H1 (cell line): ENCODE measurements around the gene BCKDHA. TPM values are rescaled to one million over a fixed set of nuclear protein-coding genes. Genes with fewer than 3 reads are reported as not detected.

Source experiments
- CTCF ChIA-PET: fragments of 300-600 bp; sonication (Branson Sonifier 250); formaldehyde crosslinking; loops from one replicate; lab custom pipeline; 2021; ENCODE audit not compliant: partially characterized antibody; lab: Charles Lee
- POLR2A ChIA-PET: fragments of 300-600 bp; sonication (Branson Sonifier 250); formaldehyde crosslinking; loops from one replicate; lab custom pipeline; 2021; ENCODE audit warnings: inconsistent platforms; ENCODE audit not compliant: partially characterized antibody; lab: Charles Lee
- DNase-seq, 2 experiments: peaks; one replicate each; pipeline versions ENCODE4 v3.0.0 to v3.0.0-alpha.2; 2010 to 2022; ENCODE audit warnings: low spot score in 2 of 2, low read depth in 1 of 2, mixed read lengths in 1 of 2
- FAIRE-seq: peaks from 2 replicates; lab custom pipeline; 2011; peaks lifted over from hg19 to GRCh38; lab: Jason Lieb, UNC
- H2AFZ ChIP-seq: 2 replicates; pipeline ENCODE4 v1.8.1; 2012; ENCODE audit warnings: low read length, inconsistent platforms
- H2AK5ac ChIP-seq: 2 replicates; pipeline ENCODE4 v1.6.1; 2013; ENCODE audit warnings: low read depth, low read length
- H2BK120ac ChIP-seq: replicated peaks from 2 replicates; pipeline ENCODE3; 2013; ENCODE audit warnings: low read depth, low read length, inconsistent platforms
- H2BK12ac ChIP-seq: 2 replicates; pipeline ENCODE4 v1.6.1; 2013; ENCODE audit warnings: low read depth, low read length
- H2BK15ac ChIP-seq: 2 replicates; pipeline ENCODE4 v1.6.1; 2013; ENCODE audit warnings: low read length
- H2BK20ac ChIP-seq: 2 replicates; pipeline ENCODE4 v1.6.1; 2013; ENCODE audit warnings: low read length
- H2BK5ac ChIP-seq: 2 replicates; pipeline ENCODE4 v1.6.1; 2013; ENCODE audit warnings: low read depth, low read length
- H3K14ac ChIP-seq: 2 replicates; pipeline ENCODE4 v1.6.1; 2013; ENCODE audit warnings: inconsistent platforms; ENCODE audit not compliant: insufficient read length
- H3K18ac ChIP-seq: 2 replicates; pipeline ENCODE4 v1.6.1; 2013; ENCODE audit warnings: low read length; ENCODE audit errors: extremely low read depth
- H3K23ac ChIP-seq: 2 replicates; pipeline ENCODE4 v1.6.1; 2013; ENCODE audit warnings: inconsistent platforms; ENCODE audit not compliant: insufficient read length
- H3K23me2 ChIP-seq: 2 replicates; pipeline ENCODE4 v1.6.1; 2013; ENCODE audit warnings: low read depth, low read length
- H3K27ac ChIP-seq: 2 replicates; pipeline ENCODE4 v1.6.1; 2011; ENCODE audit warnings: low read depth, low read length, inconsistent platforms
- H3K27me3 ChIP-seq, 4 experiments: replicated peaks in 1 of 4; 1 replicate in 1 of 4; 2 replicates in 3 of 4; pipeline versions ENCODE4 v1.6.1 to v1.8.1; 2011 to 2013; ENCODE audit warnings: low read length in 3 of 4, mild to moderate bottlenecking in 3 of 4, inconsistent platforms in 2 of 4, mixed read lengths in 2 of 4, moderate library complexity in 1 of 4; ENCODE audit not compliant: control insufficient read depth in 3 of 4, insufficient read depth in 3 of 4; ENCODE audit errors: extremely low read depth in 1 of 4
- H3K36me3 ChIP-seq, 4 experiments: 2 replicates each; pipeline versions ENCODE4 v1.6.1 to v1.8.1; 2011 to 2013; ENCODE audit warnings: mild to moderate bottlenecking in 4 of 4, low read length in 3 of 4, moderate library complexity in 2 of 4, control low read depth in 1 of 4, inconsistent platforms in 1 of 4; ENCODE audit not compliant: insufficient read depth in 4 of 4, control insufficient read depth in 2 of 4
- H3K4ac ChIP-seq: replicated peaks from 2 replicates; pipeline ENCODE3; 2013; ENCODE audit warnings: low read length, low read depth, mixed read lengths, inconsistent platforms; ENCODE audit not compliant: insufficient read length
- H3K4me1 ChIP-seq, 4 experiments: replicated peaks in 1 of 4; 1 replicate in 1 of 4; 2 replicates in 3 of 4; pipeline versions ENCODE4 v1.6.1 to v1.8.1; 2011 to 2013; ENCODE audit warnings: low read length in 3 of 4, inconsistent platforms in 2 of 4, mixed read lengths in 1 of 4; ENCODE audit not compliant: insufficient read depth in 4 of 4, control insufficient read depth in 3 of 4
- H3K4me2 ChIP-seq, 2 experiments: 2 replicates each; pipeline versions ENCODE4 v1.6.1 to v1.8.1; 2011 to 2013; ENCODE audit warnings: low read depth in 2 of 2, low read length in 2 of 2, control low read depth in 1 of 2, inconsistent platforms in 1 of 2, mild to moderate bottlenecking in 1 of 2; ENCODE audit not compliant: insufficient read depth in 1 of 2
- H3K4me3 ChIP-seq, 4 experiments: fragments of 200-600, 300-600 bp in 1 of 4; sonication (generic), shearing (Covaris generic), sonication (Bioruptor Twin) in 1 of 4; 2 replicates each; pipeline versions ENCODE4 v1.5.1 to v1.8.1; 2011 to 2016; ENCODE audit warnings: low read length in 4 of 4, low read depth in 3 of 4, control low read depth in 2 of 4, inconsistent platforms in 2 of 4, mild to moderate bottlenecking in 2 of 4, mixed read lengths in 1 of 4, moderate library complexity in 1 of 4; ENCODE audit not compliant: insufficient read depth in 2 of 4; ENCODE audit errors: extremely low read depth in 1 of 4
- H3K56ac ChIP-seq: replicated peaks from 2 replicates; pipeline ENCODE3; 2013; ENCODE audit warnings: low read depth, mild to moderate bottlenecking, mixed read lengths, low read length, inconsistent platforms; ENCODE audit not compliant: insufficient read length
- H3K79me1 ChIP-seq: 2 replicates; pipeline ENCODE4 v1.6.1; 2013; ENCODE audit warnings: low read depth, low read length, control low read depth
- H3K79me2 ChIP-seq, 2 experiments: 2 replicates each; pipeline versions ENCODE4 v1.6.1 to v1.8.1; 2012 to 2013; ENCODE audit warnings: low read length in 2 of 2, mild to moderate bottlenecking in 2 of 2, inconsistent platforms in 1 of 2; ENCODE audit not compliant: insufficient read depth in 2 of 2, control insufficient read depth in 1 of 2
- H3K9ac ChIP-seq, 4 experiments: replicated peaks in 1 of 4; 1 replicate in 1 of 4; 2 replicates in 3 of 4; pipeline versions ENCODE4 v1.6.1 to v1.8.1; 2011 to 2013; ENCODE audit warnings: low read depth in 3 of 4, low read length in 3 of 4, control low read depth in 2 of 4, mild to moderate bottlenecking in 2 of 4, moderate library complexity in 2 of 4, inconsistent platforms in 1 of 4; ENCODE audit errors: extremely low read depth in 1 of 4
- H3K9me3 ChIP-seq, 2 experiments: 2 replicates each; pipeline versions ENCODE4 v1.6.1 to v1.8.1; 2012 to 2013; ENCODE audit warnings: mild to moderate bottlenecking in 2 of 2, moderate library complexity in 2 of 2, control low read depth in 1 of 2, inconsistent platforms in 1 of 2, low read depth in 1 of 2, low read length in 1 of 2, mixed read lengths in 1 of 2; ENCODE audit not compliant: insufficient read depth in 2 of 2
- H4K20me1 ChIP-seq, 2 experiments: replicated peaks in 1 of 2; 2 replicates each; pipeline versions ENCODE3 to v1.8.1; 2011 to 2013; ENCODE audit warnings: inconsistent platforms in 2 of 2, low read length in 2 of 2, mild to moderate bottlenecking in 1 of 2; ENCODE audit not compliant: insufficient read depth in 2 of 2, control insufficient read depth in 1 of 2
- H4K5ac ChIP-seq: 2 replicates; pipeline ENCODE4 v1.6.1; 2013; ENCODE audit warnings: low read length, low read depth, mixed read lengths, inconsistent platforms; ENCODE audit not compliant: insufficient read length
- H4K8ac ChIP-seq: 2 replicates; pipeline ENCODE4 v1.8.0; 2013; ENCODE audit warnings: mild to moderate bottlenecking, moderate library complexity, low read length, inconsistent platforms; ENCODE audit not compliant: insufficient read depth; ENCODE audit errors: extremely low read depth
- H4K91ac ChIP-seq: replicated peaks from 2 replicates; pipeline ENCODE3; 2013; ENCODE audit warnings: low read length, mixed read lengths, inconsistent platforms; ENCODE audit not compliant: insufficient read length
- POLR2AphosphoS5 ChIP-seq: IDR thresholded peaks from 2 replicates; pipeline ENCODE4 v1.6.1; 2011; ENCODE audit warnings: low read depth, low read length
- WGBS, 2 experiments: shearing (Covaris generic) in 1 of 2; methylation state at CpG; one replicate each; pipeline versions ENCODE4 v1.1.6 to v1.1.7; 2013 to 2015; ENCODE audit warnings: low lambda C conversion rate in 2 of 2, mixed read lengths in 2 of 2, inconsistent platforms in 1 of 2, low coverage in 1 of 2, missing lambda C conversion rate in 1 of 2; ENCODE audit not compliant: insufficient replicate concordance in 2 of 2, insufficient coverage in 1 of 2, insufficient read length in 1 of 2; ENCODE audit errors: extremely low coverage in 1 of 2, missing lambda C conversion rate in 1 of 2; 5-methylcytosine and 5-hydroxymethylcytosine counted together
- polyA plus RNA-seq, 7 experiments: library from polyadenylated mRNA; depleted of rRNA in 3 of 7; stranded (reverse) in 5 of 7; unstranded in 2 of 7; fragments of >200 nt in 5 of 7; fragments of 200-250 nt in 2 of 7; gene quantifications; 1 replicate in 5 of 7; 2 replicates in 1 of 7; 4 replicates in 1 of 7; pipeline versions ENCODE4 v1.2.1 to v1.2.3, GENCODE V29; 2011 to 2013; ENCODE audit warnings: missing spikeins in 2 of 7, mixed read lengths in 2 of 7
- total RNA-seq: library from RNA; stranded (reverse); fragmentation: NEBNext Ultra II Directional; extraction: Animal tissue kit (Norgen Biotek cat#: 25700); gene quantifications from 2 replicates; pipeline ENCODE4 v1.2.1, GENCODE V29; 2021

BCKDHA gene
- total and polyA plus RNA-seq, 2 of the 8 experiments (the other 6 are each of a cell fraction or from before 2014, with no cell fraction given), result 14.2 to 69.6 TPM

DNA sequence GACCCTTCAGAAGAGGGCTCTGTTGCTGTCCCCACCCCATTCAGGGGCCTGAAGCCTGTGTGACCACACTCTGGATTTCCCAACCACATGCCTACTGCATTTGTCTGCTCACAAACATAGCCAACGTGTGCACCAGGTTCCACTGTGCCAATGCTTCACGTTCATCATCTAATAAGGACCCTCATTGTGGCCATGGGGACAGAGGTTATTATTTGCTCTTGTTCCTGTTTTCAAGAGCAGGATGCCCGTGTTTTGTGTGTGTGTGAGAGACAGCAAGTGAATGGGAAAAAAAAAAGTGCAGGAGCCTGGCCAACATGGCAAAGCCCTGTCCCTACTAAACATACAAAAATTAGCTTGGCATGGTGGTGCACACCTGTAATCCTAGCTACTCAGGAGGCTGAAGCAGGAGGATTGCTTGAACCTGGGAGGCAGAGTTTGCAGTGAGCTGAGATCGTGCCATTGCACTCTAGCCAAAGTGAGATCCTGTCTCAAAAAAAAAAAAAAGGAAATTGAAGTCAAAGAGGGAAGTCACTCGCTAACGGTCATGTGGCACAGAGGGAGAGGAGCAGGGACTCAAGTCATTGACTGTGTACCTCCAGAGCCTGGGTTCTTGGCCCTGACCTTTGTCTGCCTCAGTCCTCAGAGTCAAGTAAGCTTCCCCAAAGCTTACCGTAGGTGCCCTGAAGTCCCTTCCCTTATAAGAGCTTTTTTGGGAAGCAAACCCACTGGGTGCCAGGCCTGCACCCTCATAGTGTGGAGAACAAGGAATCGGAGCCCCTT lies 22.7 kb downstream of the BCKDHA start:
- H4K20me1 ChIP-seq, result no peaks in the 10 kb centered on the region
- H3K23me2 ChIP-seq, result no peaks in the 10 kb centered on the region
- DNase-seq (no peak), FAIRE-seq (no peak)
- no peak overlapping the region for H2AFZ ChIP-seq
- no peak overlapping the region for H3K14ac ChIP-seq
- no peaks in the 10 kb centered on the region for H3K4me1 ChIP-seq
- no peak overlapping the region for H3K27ac ChIP-seq
- H3K56ac ChIP-seq, result no peak overlapping the region
- no peak overlapping the region for H4K91ac ChIP-seq
- CTCF ChIA-PET, result interaction anchor here (0.6 to 1.1 kb wide), 6 partner anchors 12 to 1026 kb away, joined by 3 to 10 read pairs (median 3); no protein-coding TSS in a partner anchor
- no peak overlapping the region; a peak in 2 of 7 replicates for H3K9ac ChIP-seq
- H4K8ac ChIP-seq, result no peak overlapping the region
- no peak for TF ChIP-seq POLR2AphosphoS5
- TF ChIP-seq, all 59 proteins: peak for 0
- no peak overlapping the region for H2BK12ac ChIP-seq
- H3K79me2 ChIP-seq, result no peaks in the 10 kb centered on the region
- peaks cover under 1 to 14% (median 3%) of the 10 kb centered on the region in 4 experiments; a peak in 6 of 8 replicates for H3K36me3 ChIP-seq
- no peak overlapping the region for H3K18ac ChIP-seq
- no peak overlapping the region for H3K23ac ChIP-seq
- no peak overlapping the region for H3K4ac ChIP-seq
- WGBS, 2 experiments, result 89% methylated on average over 8 of the region's 8 CpGs; no CpG with 5 or more reads in 1 of the 2 experiments
- no peaks in the 10 kb centered on the region for H3K9me3 ChIP-seq
- no peak overlapping the region for H2BK5ac ChIP-seq
- no peaks in the 10 kb centered on the region for H3K79me1 ChIP-seq
- H2BK15ac ChIP-seq, result no peak overlapping the region
- H2BK120ac ChIP-seq, result no peak overlapping the region
- POLR2A ChIA-PET, result interaction anchor here (0.6 to 2.8 kb wide), 5 partner anchors 11 to 712 kb away, joined by 3 to 9 read pairs (median 4); no protein-coding TSS in a partner anchor
- H3K4me2 ChIP-seq, result no peak overlapping the region
- no peaks in the 10 kb centered on the region for H3K27me3 ChIP-seq
- no peak overlapping the region for H2AK5ac ChIP-seq
- H2BK20ac ChIP-seq, result no peak overlapping the region
- H4K5ac ChIP-seq, result no peak overlapping the region
- no peak overlapping the region for H3K4me3 ChIP-seq
